Vagina (tissue), 2 donors: ENCODE data around the gene GRAMD4.

Experiments
- POLR2A ChIP-seq, 2 donors: fragments of 450-650 bp; IDR thresholded peaks; one replicate each; pipeline ENCODE4 v1.6.1; 2017; ENCODE audit warnings: antibody characterized with exemption in 2 of 2, mild to moderate bottlenecking in 2 of 2, moderate library complexity in 2 of 2
- POLR2AphosphoS5 ChIP-seq, 2 donors: sonication (generic); formaldehyde crosslinking; IDR thresholded peaks; one replicate each; pipeline ENCODE4 v1.9.0; 2017; ENCODE audit warnings: antibody characterized with exemption in 2 of 2, mild to moderate bottlenecking in 2 of 2, low read depth in 1 of 2; ENCODE audit not compliant: insufficient read depth in 1 of 2
- TF ChIP-seq, protein P1 (sequence below), 3 experiments: fragments of 450-650 bp in 2 of 3; fragments of 200-600 bp in 1 of 3; sonication (generic) in 1 of 3; IDR thresholded peaks; one replicate each; pipeline ENCODE4 v1.5.1; 2017 to 2019; ENCODE audit warnings: antibody characterized with exemption in 3 of 3, mild to moderate bottlenecking in 2 of 3, moderate library complexity in 2 of 3

DNA sequence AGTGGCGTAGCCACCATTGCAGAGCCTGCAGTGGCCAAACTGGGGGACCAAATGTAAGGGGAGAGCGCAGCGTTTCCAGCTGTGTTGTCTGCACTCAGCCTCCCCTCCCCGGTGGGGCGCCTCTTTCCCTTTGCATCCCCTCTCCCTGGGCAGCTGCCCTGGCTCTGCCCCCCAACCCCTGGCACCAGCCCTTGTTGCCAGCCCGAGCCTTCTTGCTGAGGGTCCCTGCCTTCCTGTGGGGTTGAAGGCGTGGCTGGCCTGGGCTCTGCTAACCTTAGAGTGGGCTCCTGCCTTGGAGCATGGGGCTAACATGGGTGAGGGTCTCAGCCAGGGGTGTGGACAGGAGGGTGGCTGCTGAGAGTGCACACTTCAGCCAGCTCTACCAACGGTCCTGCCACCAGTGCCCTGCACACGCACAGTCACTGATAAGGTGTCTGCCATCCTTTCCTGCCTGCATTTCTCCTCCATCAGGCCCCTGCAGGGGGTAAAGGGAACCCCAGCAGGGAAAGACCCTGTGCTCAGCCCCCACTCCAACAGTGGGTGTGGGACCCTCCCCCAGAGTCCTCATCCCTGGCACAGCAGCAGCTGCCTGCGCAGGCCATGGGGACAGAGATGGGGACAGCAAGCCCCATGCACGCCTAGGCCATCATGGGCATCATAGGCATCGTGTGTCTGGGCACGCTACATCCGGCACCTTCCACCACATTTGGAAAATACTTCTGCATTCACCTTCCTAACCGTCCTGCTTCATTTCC, 74.4 kb downstream of the GRAMD4 start:
- no peak for TF ChIP-seq POLR2AphosphoS5 (IDR thresholded peaks at IDR 0.05; ENCODE audit: insufficient read depth in 1 of 2, low read depth in 1 of 2)
- TF ChIP-seq, protein P1, sequence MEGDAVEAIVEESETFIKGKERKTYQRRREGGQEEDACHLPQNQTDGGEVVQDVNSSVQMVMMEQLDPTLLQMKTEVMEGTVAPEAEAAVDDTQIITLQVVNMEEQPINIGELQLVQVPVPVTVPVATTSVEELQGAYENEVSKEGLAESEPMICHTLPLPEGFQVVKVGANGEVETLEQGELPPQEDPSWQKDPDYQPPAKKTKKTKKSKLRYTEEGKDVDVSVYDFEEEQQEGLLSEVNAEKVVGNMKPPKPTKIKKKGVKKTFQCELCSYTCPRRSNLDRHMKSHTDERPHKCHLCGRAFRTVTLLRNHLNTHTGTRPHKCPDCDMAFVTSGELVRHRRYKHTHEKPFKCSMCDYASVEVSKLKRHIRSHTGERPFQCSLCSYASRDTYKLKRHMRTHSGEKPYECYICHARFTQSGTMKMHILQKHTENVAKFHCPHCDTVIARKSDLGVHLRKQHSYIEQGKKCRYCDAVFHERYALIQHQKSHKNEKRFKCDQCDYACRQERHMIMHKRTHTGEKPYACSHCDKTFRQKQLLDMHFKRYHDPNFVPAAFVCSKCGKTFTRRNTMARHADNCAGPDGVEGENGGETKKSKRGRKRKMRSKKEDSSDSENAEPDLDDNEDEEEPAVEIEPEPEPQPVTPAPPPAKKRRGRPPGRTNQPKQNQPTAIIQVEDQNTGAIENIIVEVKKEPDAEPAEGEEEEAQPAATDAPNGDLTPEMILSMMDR (IDR thresholded peaks at IDR 0.05), result no peak
- TF ChIP-seq POLR2A (IDR thresholded peaks at IDR 0.05), result no peak
